Measurements from ENCODE around the gene STOM. TPM values are rescaled to one million over a fixed set of nuclear protein-coding genes. Genes with fewer than 3 reads are reported as not detected.

STOM gene
- total and polyA plus RNA-seq, 10 of the 15 experiments (the other 5 are each of a cell fraction or from before 2014, with no cell fraction given) = 6.7 to 47.4 (median 39.8) TPM

DNA sequence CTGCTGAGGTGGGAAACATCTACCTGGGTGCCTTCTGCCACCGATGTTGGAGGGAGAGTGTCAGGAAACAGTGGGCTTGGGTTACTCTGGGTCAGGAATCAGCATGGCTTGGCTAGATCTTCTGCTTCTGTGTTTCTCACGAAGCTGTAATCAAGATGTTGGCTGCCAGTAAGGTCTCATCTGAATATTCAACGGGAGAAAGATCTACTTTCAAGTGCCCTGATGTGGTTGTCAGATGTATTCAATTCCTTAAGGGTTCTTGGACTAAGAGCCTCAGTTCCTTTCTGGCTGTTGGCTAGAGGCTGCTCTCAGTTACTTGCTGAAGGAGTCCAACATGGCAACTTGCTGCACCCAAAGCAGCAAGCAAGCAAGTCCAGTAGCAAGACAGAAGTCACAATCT, 41.9 kb upstream of the STOM start (continued):
- TF ChIP-seq, protein P1, sequence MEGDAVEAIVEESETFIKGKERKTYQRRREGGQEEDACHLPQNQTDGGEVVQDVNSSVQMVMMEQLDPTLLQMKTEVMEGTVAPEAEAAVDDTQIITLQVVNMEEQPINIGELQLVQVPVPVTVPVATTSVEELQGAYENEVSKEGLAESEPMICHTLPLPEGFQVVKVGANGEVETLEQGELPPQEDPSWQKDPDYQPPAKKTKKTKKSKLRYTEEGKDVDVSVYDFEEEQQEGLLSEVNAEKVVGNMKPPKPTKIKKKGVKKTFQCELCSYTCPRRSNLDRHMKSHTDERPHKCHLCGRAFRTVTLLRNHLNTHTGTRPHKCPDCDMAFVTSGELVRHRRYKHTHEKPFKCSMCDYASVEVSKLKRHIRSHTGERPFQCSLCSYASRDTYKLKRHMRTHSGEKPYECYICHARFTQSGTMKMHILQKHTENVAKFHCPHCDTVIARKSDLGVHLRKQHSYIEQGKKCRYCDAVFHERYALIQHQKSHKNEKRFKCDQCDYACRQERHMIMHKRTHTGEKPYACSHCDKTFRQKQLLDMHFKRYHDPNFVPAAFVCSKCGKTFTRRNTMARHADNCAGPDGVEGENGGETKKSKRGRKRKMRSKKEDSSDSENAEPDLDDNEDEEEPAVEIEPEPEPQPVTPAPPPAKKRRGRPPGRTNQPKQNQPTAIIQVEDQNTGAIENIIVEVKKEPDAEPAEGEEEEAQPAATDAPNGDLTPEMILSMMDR (IDR thresholded peaks at IDR 0.05 in 2 of 3, conservative IDR thresholded peaks at IDR 0.05 in 1 of 3; ENCODE audit: control insufficient read depth in 2 of 3, extremely low read depth in 1 of 3, insufficient read depth in 1 of 3, low read depth in 3 of 3, low read length in 3 of 3) = no peak
- no peak for TF ChIP-seq RAD21 (IDR thresholded peaks at IDR 0.05; ENCODE audit: insufficient read depth, low read depth, low read length)

- no peak for ATAC-seq
- RAD21 ChIA-PET (ENCODE audit: unreplicated experiment) = interaction anchor here (0.7 kb wide), 1 partner anchor 41 kb away, joined by 3 read pairs; no protein-coding TSS in a partner anchor
- FAIRE-seq = no peak
- no TSS peak for BruUV-seq (replicated peaks)
- in situ Hi-C loops (cut with MboI) = no loop called here
- CTCF ChIA-PET = interaction anchor here (1.3 to 1.7 kb wide), 2 partner anchors 86 to 192 kb away, joined by 4 to 10 read pairs; no protein-coding TSS in a partner anchor
- H3K4me1 ChIP-seq (ENCODE audit: control insufficient read depth, insufficient read depth, low read length) = no peaks in the 10 kb centered on the region
- intact Hi-C loops (cut with micrococcal nuclease; ENCODE audit: unreplicated experiment) = loop anchor here (10.0 kb wide), 1 partner anchor 421 kb away; no protein-coding TSS in a partner anchor
- no peaks in the 10 kb centered on the region for H4K20me1 ChIP-seq (ENCODE audit: control insufficient read depth, insufficient read depth)
- no peak overlapping the region for H3K4me2 ChIP-seq (ENCODE audit: control insufficient read depth, insufficient read depth)
- POLR2A ChIA-PET = no interaction called here
- H2AFZ ChIP-seq (ENCODE audit: control insufficient read depth, low read depth, low read length) = no peak overlapping the region
- no peak overlapping the region for H3K9ac ChIP-seq (ENCODE audit: control insufficient read depth, insufficient read depth, low read length)
- no peak overlapping the region for H3K4me3 ChIP-seq
- no peaks in the 10 kb centered on the region for H3K27me3 ChIP-seq (replicated peaks in 1 of 2; ENCODE audit: control insufficient read depth in 2 of 2, insufficient read depth in 2 of 2, low read length in 1 of 2)
- no peak for DNase-seq (ENCODE audit: low read depth, low spot score)
- no peak overlapping the region for H3K27ac ChIP-seq (ENCODE audit: control insufficient read depth, insufficient read depth)
- TF ChIP-seq ASH2L (IDR thresholded peaks at IDR 0.05; ENCODE audit: borderline replicate concordance, low read depth) (no peak), ZBTB4 (CRISPR knock-in tag; IDR thresholded peaks at IDR 0.05) (no peak), CEBPB (IDR thresholded peaks at IDR 0.05; ENCODE audit: borderline replicate concordance in 1 of 2, low read depth in 2 of 2, low read length in 2 of 2) (no peak)
- 5% methylated on average over 1 of the region's 1 CpG for WGBS (ENCODE audit: insufficient coverage, insufficient replicate concordance, low lambda C conversion rate, missing lambda C conversion rate)
- H3K36me3 ChIP-seq (ENCODE audit: control insufficient read depth in 2 of 2, insufficient read depth in 2 of 2, low read length in 1 of 2) = no peaks in the 10 kb centered on the region
- SMC1A ChIA-PET (ENCODE audit: uncharacterized antibody, unreplicated experiment) = interaction anchor here (0.7 kb wide), 1 partner anchor 359 kb away, joined by 3 read pairs; no protein-coding TSS in a partner anchor
- no peaks in the 10 kb centered on the region; the same call in 2 of the 3 replicates for H3K9me3 ChIP-seq (replicated peaks; ENCODE audit: control insufficient read depth, insufficient read depth, low read length)
- no peaks in the 10 kb centered on the region for H3K79me2 ChIP-seq (ENCODE audit: control insufficient read depth, insufficient read depth, low read length)
Measured at GRCh38 chr9:121405899-121406298, 35.8 kb upstream of the STOM start.

All from GM12878 (cell line).